Neuron (in vitro differentiated cells): Measurements from ENCODE around the gene PDE6H.

Experiments used
- H2AFZ ChIP-seq: one replicate; pipeline ENCODE4 v1.6.1; 2013; ENCODE audit warnings: low read depth, mild to moderate bottlenecking, inconsistent platforms, low read length, moderate library complexity
- H3K27me3 ChIP-seq: one replicate; pipeline ENCODE4 v1.6.1; 2013; ENCODE audit warnings: low read length; ENCODE audit not compliant: insufficient read depth
- H3K36me3 ChIP-seq: one replicate; pipeline ENCODE4 v1.6.1; 2013; ENCODE audit warnings: low read length; ENCODE audit not compliant: insufficient read depth
- H3K4me1 ChIP-seq: one replicate; pipeline ENCODE4 v1.6.1; 2013; ENCODE audit warnings: low read length; ENCODE audit not compliant: insufficient read depth
- H3K4me3 ChIP-seq: 2 replicates; pipeline ENCODE4 v1.5.1; 2013; ENCODE audit warnings: mild to moderate bottlenecking, low read length, moderate library complexity
- H3K9me3 ChIP-seq: one replicate; pipeline ENCODE4 v1.6.1; 2013; ENCODE audit warnings: low read length

Gene PDE6H

GRCh38 chr12:14988035-14988434 is 15.2 kb downstream of the PDE6H start:
- Histone ChIP-seq H2AFZ (no peak overlapping the region), H3K4me3 (no peak overlapping the region), H3K27me3 (peaks cover 1% of the 10 kb centered on the region), H3K36me3 (no peaks in the 10 kb centered on the region), H3K9me3 (no peaks in the 10 kb centered on the region), H3K4me1 (no peaks in the 10 kb centered on the region)

DNA sequence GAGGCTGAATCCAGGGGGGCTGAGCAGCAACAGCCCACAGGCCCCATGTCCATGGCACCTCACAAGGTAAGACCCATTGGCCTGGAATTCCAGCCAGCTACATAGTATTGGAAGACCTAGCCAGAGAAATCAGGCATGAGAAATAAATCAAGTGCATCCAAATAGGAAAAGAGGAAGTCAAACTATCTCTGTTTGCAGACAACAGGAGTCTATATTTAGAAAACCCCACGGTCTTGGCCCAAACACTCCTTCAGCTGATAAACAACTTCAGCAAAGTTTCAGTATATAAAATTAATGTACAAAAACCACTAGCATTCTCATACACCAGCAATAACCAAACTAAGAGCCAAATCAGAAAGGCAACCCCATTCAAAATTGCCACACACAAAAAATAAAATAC is 16.9 kb downstream of the PDE6H start:
- no peak overlapping the region for H3K4me3 ChIP-seq
- H3K36me3 ChIP-seq = no peaks in the 10 kb centered on the region
- H3K27me3 ChIP-seq = no peaks in the 10 kb centered on the region
- H2AFZ ChIP-seq = no peak overlapping the region
- H3K9me3 ChIP-seq = no peaks in the 10 kb centered on the region
- H3K4me1 ChIP-seq = no peaks in the 10 kb centered on the region

GRCh38 chr12:14991069-14991468 is 18.2 kb downstream of the PDE6H start:
- Histone ChIP-seq H3K27me3 (no peaks in the 10 kb centered on the region), H3K9me3 (no peaks in the 10 kb centered on the region)

DNA sequence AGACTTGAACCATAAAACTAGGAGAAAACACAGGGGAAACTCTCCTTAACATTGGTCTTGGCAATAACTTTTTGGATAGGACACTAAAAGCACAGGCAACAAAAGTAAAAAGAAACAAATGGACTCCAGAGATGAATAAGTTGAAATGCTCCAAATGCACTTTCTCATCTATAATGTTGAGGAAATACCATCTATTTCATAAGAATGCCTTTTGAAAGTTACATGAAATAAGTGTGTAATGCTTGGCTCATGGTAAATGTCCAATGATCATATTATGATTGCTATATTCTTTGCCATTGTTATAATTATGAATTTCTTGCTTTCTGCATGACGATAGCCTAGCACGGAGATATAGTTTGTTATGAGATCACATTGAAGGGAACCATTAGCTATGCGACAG is 19.8 kb downstream of the PDE6H start:
- Histone ChIP-seq H3K27me3 (no peaks in the 10 kb centered on the region), H3K9me3 (no peaks in the 10 kb centered on the region), H3K36me3 (no peaks in the 10 kb centered on the region), H2AFZ (no peak overlapping the region), H3K4me3 (no peak overlapping the region), H3K4me1 (no peaks in the 10 kb centered on the region)

More at GRCh38 chr12:14991069-14991468, 18.2 kb downstream of the PDE6H start:
- no peaks in the 10 kb centered on the region for H3K36me3 ChIP-seq
- H3K4me1 ChIP-seq = no peaks in the 10 kb centered on the region
- H3K4me3 ChIP-seq = no peak overlapping the region
- H2AFZ ChIP-seq = no peak overlapping the region

GRCh38 chr12:14993117-14993516 is 20.3 kb downstream of the PDE6H start:
- H3K9me3 ChIP-seq = no peaks in the 10 kb centered on the region
- no peaks in the 10 kb centered on the region for H3K36me3 ChIP-seq
- no peaks in the 10 kb centered on the region for H3K27me3 ChIP-seq
- no peak overlapping the region for H3K4me3 ChIP-seq
- H2AFZ ChIP-seq = no peak overlapping the region
- H3K4me1 ChIP-seq = no peaks in the 10 kb centered on the region

DNA sequence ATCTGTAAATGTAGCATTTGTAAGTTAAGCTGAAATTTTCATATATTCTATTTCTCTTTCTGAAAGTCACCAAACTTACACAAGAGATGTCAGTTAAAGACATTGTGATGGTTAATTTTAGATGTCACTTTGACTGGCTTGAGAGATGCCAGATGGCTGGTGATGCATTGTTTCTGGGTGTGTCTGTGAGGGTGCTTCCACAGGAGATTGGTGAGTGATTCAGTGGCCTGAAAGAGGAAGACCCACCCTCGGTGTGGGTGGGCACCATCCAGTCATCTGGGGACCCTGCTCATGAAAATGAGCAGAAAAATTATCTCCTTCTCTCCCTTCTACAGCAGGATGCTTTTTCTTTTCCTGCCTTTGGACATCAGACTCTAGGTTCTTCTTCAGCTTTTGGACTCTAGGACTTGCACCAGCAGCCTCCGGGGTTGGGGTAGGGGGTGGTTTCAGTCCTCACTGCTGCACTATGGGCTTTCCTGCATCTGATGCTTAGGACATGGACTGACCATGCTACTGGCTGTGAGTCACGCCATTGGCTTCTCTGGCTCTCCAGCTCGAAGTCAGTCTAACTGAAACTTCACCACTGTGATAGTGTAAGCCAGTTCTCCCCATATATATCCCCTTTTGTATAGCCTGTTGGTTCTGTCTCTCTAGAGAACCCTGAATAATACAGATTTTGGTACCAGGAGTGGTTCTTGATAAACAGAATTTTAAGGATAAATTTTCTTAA is 20.9 kb downstream of the PDE6H start:
- H3K4me1 ChIP-seq = no peaks in the 10 kb centered on the region
- no peak overlapping the region for H2AFZ ChIP-seq
- no peaks in the 10 kb centered on the region for H3K36me3 ChIP-seq
- H3K27me3 ChIP-seq = no peaks in the 10 kb centered on the region
- no peak overlapping the region for H3K4me3 ChIP-seq
- H3K9me3 ChIP-seq = no peaks in the 10 kb centered on the region

GRCh38 chr12:14994610-14995009 is 21.8 kb downstream of the PDE6H start:
- no peaks in the 10 kb centered on the region for H3K9me3 ChIP-seq
- no peaks in the 10 kb centered on the region for H3K4me1 ChIP-seq
- H3K36me3 ChIP-seq = no peaks in the 10 kb centered on the region
- no peaks in the 10 kb centered on the region for H3K27me3 ChIP-seq
- no peak overlapping the region for H3K4me3 ChIP-seq
- no peak overlapping the region for H2AFZ ChIP-seq

GRCh38 chr12:14995583-14996425 is 23.0 kb downstream of the PDE6H start:
- no peak overlapping the region for H3K4me3 ChIP-seq
- no peaks in the 10 kb centered on the region for H3K4me1 ChIP-seq

DNA sequence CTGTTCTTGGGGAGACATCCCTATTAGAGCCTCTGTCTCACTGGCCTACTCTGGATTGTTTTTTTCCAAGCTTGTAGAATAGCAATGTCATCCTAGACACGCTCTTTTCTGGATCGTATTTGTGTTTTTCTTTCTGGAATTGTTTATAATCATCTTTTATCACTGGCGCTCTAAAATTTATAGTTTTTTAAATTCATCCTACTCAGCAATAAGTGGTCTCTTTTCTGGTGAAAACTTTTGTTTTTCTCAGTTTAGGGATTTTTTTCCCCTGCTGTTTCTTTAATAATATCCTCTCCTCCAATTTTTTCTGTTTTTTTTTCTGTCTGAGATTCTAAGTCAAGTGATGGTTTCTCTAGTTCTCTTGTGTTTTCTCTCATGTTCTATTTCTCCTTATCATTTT is 25.2 kb downstream of the PDE6H start:
- no peak overlapping the region for H3K4me3 ChIP-seq
- H3K9me3 ChIP-seq = no peaks in the 10 kb centered on the region
- H3K4me1 ChIP-seq = no peaks in the 10 kb centered on the region
- peaks cover 6% of the 10 kb centered on the region for H3K27me3 ChIP-seq
- H3K36me3 ChIP-seq = no peaks in the 10 kb centered on the region
- no peak overlapping the region for H2AFZ ChIP-seq

More at GRCh38 chr12:14995583-14996425, 23.0 kb downstream of the PDE6H start:
- no peaks in the 10 kb centered on the region for H3K9me3 ChIP-seq
- no peak overlapping the region for H2AFZ ChIP-seq
- H3K36me3 ChIP-seq = no peaks in the 10 kb centered on the region
- no peaks in the 10 kb centered on the region for H3K27me3 ChIP-seq

DNA sequence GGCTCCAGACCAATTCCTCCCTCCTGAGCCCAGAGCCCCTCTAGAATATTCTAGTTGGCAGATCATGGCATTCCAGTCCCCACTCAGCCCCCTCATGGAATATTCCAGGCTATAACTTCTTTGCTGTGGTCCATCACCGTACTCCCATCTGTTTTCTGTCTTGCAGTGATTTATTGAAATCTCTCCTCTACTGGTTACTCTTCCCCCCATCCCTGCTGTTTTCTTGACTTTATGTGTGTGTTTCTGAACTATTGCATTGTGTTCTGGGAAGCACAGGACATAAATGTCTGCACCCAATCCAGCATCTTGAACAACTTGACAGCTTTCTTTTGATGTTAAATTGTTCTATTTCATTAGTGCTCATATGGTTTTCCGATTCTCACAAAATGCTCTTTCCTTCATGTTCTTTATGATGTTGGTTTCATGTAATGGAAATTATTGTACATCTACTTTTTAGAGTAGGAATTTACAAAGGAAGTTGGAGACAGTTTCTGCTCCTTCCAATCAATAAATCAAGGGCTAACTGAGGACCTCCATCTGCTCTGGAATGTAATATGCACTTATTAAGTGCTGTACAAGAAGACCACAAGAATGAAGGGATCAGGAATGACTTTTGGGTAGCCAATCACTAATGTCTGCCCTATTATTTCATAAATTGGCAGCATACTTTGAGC is 26.3 kb downstream of the PDE6H start:
- no peaks in the 10 kb centered on the region for H3K36me3 ChIP-seq
- no peaks in the 10 kb centered on the region for H3K9me3 ChIP-seq
- no peak overlapping the region for H2AFZ ChIP-seq
- peaks cover 6% of the 10 kb centered on the region for H3K27me3 ChIP-seq
- no peak overlapping the region for H3K4me3 ChIP-seq
- no peaks in the 10 kb centered on the region for H3K4me1 ChIP-seq

- Histone ChIP-seq H2AFZ (no peak overlapping the region), H3K27me3 (peaks cover 6% of the 10 kb centered on the region), H3K9me3 (no peaks in the 10 kb centered on the region), H3K36me3 (no peaks in the 10 kb centered on the region), H3K4me3 (no peak overlapping the region), H3K4me1 (no peaks in the 10 kb centered on the region)
Measured at GRCh38 chr12:14999695-15000365, 27.0 kb downstream of the PDE6H start.

- Histone ChIP-seq H3K4me3 (no peak overlapping the region), H3K36me3 (no peaks in the 10 kb centered on the region), H3K27me3 (peaks cover 6% of the 10 kb centered on the region), H3K4me1 (no peaks in the 10 kb centered on the region), H3K9me3 (no peaks in the 10 kb centered on the region), H2AFZ (no peak overlapping the region)
Measured at GRCh38 chr12:15000575-15000974, 27.7 kb downstream of the PDE6H start.
